Erythroblast (primary cell): Measurements from ENCODE around the gene AKT2.

ENCODE experiments used
- DNase-seq, 2 experiments: peaks; one replicate each; lab custom pipeline; 2025; lab: John Stamatoyannopoulos, UW
- GATA1 ChIP-seq: IDR thresholded peaks from 2 replicates; pipeline ENCODE4 v1.6.1; 2011; ENCODE audit warnings: low read depth, mild to moderate bottlenecking, control low read depth, low read length, moderate library complexity
- POLR2A ChIP-seq: IDR thresholded peaks from 2 replicates; pipeline ENCODE4 v1.6.1; 2011; ENCODE audit warnings: mild to moderate bottlenecking, low read length

The AKT2 gene

DNA sequence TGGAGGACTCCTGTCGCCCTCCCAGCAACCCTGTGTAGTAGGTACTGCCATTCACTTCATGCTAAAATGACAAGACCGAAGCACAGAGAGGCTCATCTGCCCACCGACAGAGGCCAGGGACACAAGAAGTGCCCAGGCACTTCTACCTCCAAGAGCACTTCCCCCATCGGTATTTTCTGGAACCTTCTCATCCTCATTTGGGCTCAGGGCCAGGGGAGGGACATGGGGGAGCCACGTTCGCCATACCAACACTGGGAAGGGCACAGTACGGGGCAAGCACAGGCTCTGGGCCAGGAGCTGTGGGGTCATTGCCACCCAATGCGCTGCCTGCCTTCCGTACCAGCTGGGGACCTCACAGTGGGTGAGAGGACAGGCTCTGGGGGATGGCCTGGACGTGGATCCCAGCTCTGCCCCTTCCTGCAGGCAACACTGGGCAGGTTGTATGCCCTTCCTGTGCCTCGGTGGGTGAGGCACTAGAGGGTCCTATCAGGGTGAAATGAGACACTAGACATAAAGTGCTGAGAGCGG lies 37.3 kb downstream of the AKT2 start:
- TF ChIP-seq POLR2A (no peak), GATA1 (no peak)
- DNase-seq, result no peak

DNA sequence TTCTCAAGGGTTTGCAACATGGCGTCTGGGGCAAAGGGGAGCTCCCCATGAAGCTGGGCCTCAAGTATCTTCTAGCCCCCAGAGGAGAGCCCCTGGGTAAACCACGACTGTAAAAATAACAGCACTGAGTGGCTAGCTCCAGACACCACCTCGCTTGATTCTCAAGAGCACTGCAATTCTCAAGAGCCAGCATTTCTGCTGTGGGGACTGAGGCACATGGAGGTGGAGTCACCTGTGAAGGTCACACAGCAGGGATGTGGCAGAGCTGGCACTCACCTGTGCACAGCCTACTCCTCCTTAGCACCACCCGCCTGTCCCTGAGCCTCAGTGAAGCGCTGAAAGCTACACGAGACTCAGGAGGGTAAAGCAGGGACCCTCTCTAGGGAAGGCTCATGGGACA lies 38.0 kb downstream of the AKT2 start:
- no peak for DNase-seq
- no peak for TF ChIP-seq GATA1
- no peak for TF ChIP-seq POLR2A

- DNase-seq, result no peak
- TF ChIP-seq POLR2A, result no peak
- no peak for TF ChIP-seq GATA1
These were observed 38.7 kb downstream of the AKT2 start for GRCh38 chr19:40246292-40247073.

DNA sequence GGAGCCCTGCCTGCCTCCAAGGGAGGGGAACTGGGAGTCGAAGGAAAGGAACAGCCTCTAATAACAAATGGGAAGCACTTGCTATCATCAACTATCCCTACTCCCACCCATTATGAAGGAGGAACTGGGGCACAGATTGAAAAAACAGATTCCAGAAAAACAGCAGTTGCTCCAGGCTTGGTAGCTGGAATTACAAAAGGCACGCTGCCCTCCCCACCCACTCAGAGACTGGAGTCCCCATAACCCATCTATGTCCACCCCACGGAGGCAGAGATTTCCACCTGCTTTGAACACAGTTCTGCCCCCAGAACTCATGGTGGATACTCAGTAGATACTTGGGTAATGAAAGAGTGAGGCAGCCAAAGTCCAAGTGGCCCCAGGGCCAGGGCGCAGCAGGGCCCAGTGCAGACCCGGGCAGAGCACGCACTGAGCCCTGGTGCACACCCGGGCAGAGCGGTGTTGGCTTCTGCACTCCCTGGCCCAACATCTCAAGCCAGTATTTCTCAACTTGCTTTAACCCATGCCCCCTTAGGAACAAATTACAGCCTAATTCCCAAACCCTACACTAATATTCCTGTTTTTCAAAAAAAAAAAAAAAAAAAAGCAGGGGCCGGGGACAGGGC lies 39.5 kb downstream of the AKT2 start:
- DNase-seq, result no peak
- TF ChIP-seq GATA1 (no peak), POLR2A (no peak)

- no peak for DNase-seq
- TF ChIP-seq GATA1, result no peak
- no peak for TF ChIP-seq POLR2A
These were observed 40.4 kb downstream of the AKT2 start for GRCh38 chr19:40244579-40245317.

GRCh38 chr19:40243181-40243580 lies 42.0 kb downstream of the AKT2 start:
- no peak for DNase-seq
- no peak for TF ChIP-seq GATA1
- TF ChIP-seq POLR2A, result no peak

GRCh38 chr19:40242480-40242879 lies 42.7 kb downstream of the AKT2 start:
- TF ChIP-seq GATA1 (no peak), POLR2A (no peak)
- no peak for DNase-seq

- TF ChIP-seq POLR2A (no peak), GATA1 (no peak)
- DNase-seq, result no peak
These were observed 43.2 kb downstream of the AKT2 start for GRCh38 chr19:40241809-40242384.

GRCh38 chr19:40241125-40241808 lies 43.9 kb downstream of the AKT2 start:
- TF ChIP-seq POLR2A (no peak), GATA1 (no peak)
- no peak for DNase-seq

GRCh38 chr19:40240332-40240731 lies 44.8 kb downstream of the AKT2 start:
- no peak for TF ChIP-seq GATA1
- no peak for DNase-seq

DNA sequence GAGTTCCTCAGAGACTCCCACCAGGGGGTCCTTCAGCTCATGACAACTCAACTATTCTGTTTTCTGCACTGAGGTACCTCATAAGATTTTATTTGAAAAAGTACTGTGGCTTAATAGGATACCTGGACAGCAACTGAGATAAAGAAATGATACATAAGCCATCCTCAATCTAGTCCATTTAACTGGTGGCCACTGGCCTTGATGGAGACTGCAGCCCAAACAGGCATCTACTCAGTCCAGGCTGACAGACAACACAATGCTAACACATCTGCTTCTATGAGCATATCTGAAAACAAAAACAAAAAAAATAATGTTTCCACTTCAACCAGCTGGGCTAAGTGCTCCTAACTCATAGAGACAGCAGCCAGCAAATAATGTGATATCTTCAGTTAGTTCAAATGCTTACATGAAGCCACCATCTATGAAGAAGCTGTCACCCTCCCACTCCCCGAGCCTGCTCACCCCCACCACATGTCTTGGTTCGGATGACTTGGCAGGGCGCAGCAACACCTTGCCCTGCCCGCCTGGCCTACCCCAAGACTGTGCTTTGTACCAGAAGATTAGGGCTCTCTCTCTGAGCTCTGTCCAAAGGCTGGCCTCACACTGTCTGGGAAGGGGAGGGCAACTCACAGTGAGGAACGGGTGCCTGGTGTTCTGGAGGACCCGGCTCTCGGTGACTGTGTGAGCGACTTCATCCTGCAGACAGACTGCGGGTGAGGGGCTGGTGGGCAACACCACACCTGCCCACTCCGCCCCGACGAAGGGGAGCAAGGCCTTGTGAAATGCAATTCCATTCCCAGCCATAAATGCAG lies 45.5 kb downstream of the AKT2 start:
- DNase-seq, result no peak
- no peak for TF ChIP-seq POLR2A
- TF ChIP-seq GATA1, result no peak

GRCh38 chr19:40238775-40239174 lies 46.4 kb downstream of the AKT2 start:
- no peak for DNase-seq
- TF ChIP-seq GATA1 (no peak), POLR2A (no peak)
